HepG2 (cell line): ENCODE results near the gene NALCN. TPM values are rescaled to one million over a fixed set of nuclear protein-coding genes. Genes with fewer than 3 reads are reported as not detected.

Source experiments
- ATAC-seq: fragments of 200-7000 bp; cut with Tn5 transposase; 3 replicates; pipeline ENCODE4 v1.9.1; 2020; ENCODE audit warnings: mild to moderate bottlenecking, moderate library complexity
- BruUV-seq: library from RNA; stranded (reverse); fragments of 400-500 nt; replicated peaks from 2 replicates; lab custom pipeline; 2021; lab: Mats Ljungman, UMichigan
- CTCF ChIA-PET: fragments of 300-600 bp; formaldehyde crosslinking; extraction: SDS; loops from one replicate; lab custom pipeline; 2021; ENCODE audit warnings: low total read pairs, inconsistent platforms, low intra/inter-chr PET ratio; lab: Yijun Ruan, JAX
- POLR2A ChIA-PET: fragments of 350-600 bp; sonication (Branson Sonifier 250); formaldehyde crosslinking; loops from one replicate; lab custom pipeline; 2020; ENCODE audit warnings: antibody characterized with exemption, inconsistent platforms; lab: Yijun Ruan, JAX
- DNase-seq: peaks from one replicate; pipeline ENCODE4 v3.0.0-alpha.2; 2015; ENCODE audit warnings: low spot score
- FAIRE-seq: peaks from 3 replicates; lab custom pipeline; 2011; peaks lifted over from hg19 to GRCh38; lab: Jason Lieb, UNC
- H2AFZ ChIP-seq: one replicate; pipeline ENCODE4 v1.6.1; 2011; ENCODE audit warnings: low read length, inconsistent platforms
- H3K27ac ChIP-seq: fragments of 300-600 bp; 3 replicates; pipeline ENCODE4 v1.8.0; 2011; ENCODE audit warnings: mixed run types, mild to moderate bottlenecking, mixed read lengths, low read length, inconsistent platforms; ENCODE audit not compliant: insufficient read depth; ENCODE audit errors: extremely low read length
- H3K27me3 ChIP-seq, 2 experiments: fragments of 200-600 bp in 1 of 2; 2 replicates in 1 of 2; 3 replicates in 1 of 2; pipeline versions ENCODE4 v1.6.0 to v1.8.0; 2011; ENCODE audit warnings: low read length in 2 of 2, mild to moderate bottlenecking in 2 of 2, moderate library complexity in 2 of 2, inconsistent platforms in 1 of 2; ENCODE audit not compliant: insufficient read depth in 2 of 2, control insufficient read depth in 1 of 2
- H3K36me3 ChIP-seq, 2 experiments: fragments of 200-600 bp in 1 of 2; replicated peaks in 1 of 2; 2 replicates in 1 of 2; 3 replicates in 1 of 2; pipeline versions ENCODE4 v1.5.1 to v1.8.0; 2011; ENCODE audit warnings: low read length in 2 of 2, inconsistent platforms in 1 of 2; ENCODE audit not compliant: insufficient read depth in 2 of 2, control insufficient read depth in 1 of 2
- H3K4me1 ChIP-seq: 2 replicates; pipeline ENCODE4 v1.5.1; 2012; ENCODE audit warnings: low read length, inconsistent platforms; ENCODE audit not compliant: insufficient read depth
- H3K4me2 ChIP-seq: 2 replicates; pipeline ENCODE4 v1.6.0; 2011; ENCODE audit warnings: low read depth, low read length, inconsistent platforms
- H3K4me3 ChIP-seq, 3 experiments: fragments of 200-600 bp in 1 of 3; sonication (generic), shearing (Covaris generic) in 1 of 3; replicated peaks in 1 of 3; 2 replicates each; pipeline ENCODE4 v1.5.1; 2011 to 2016; ENCODE audit warnings: low read length in 3 of 3, inconsistent platforms in 2 of 3, low read depth in 2 of 3, mild to moderate bottlenecking in 2 of 3, control low read depth in 1 of 3, mixed read lengths in 1 of 3; ENCODE audit not compliant: insufficient read depth in 1 of 3
- H3K79me2 ChIP-seq: one replicate; pipeline ENCODE4 v1.6.1; 2011; ENCODE audit warnings: low read length, inconsistent platforms; ENCODE audit not compliant: insufficient read depth
- H3K9ac ChIP-seq: 2 replicates; pipeline ENCODE4 v1.6.0; 2011; ENCODE audit warnings: mild to moderate bottlenecking, low read depth, low read length, inconsistent platforms; ENCODE audit not compliant: insufficient read depth
- H3K9me3 ChIP-seq: 2 replicates; pipeline ENCODE4 v1.5.1; 2012; ENCODE audit warnings: mild to moderate bottlenecking, low read length
- H4K20me1 ChIP-seq: 2 replicates; pipeline ENCODE4 v1.6.0; 2011; ENCODE audit warnings: inconsistent platforms, mild to moderate bottlenecking, low read length, moderate library complexity; ENCODE audit not compliant: insufficient read depth
- CREBL2 ChIP-seq: sonication (generic); formaldehyde crosslinking; IDR thresholded peaks from 2 replicates; pipeline ENCODE4 v1.8.1; 2023; ENCODE audit warnings: missing genetic modification reagents, mild to moderate bottlenecking, borderline replicate concordance
- LBX2 ChIP-seq: sonication (generic); formaldehyde crosslinking; IDR thresholded peaks from 2 replicates; pipeline ENCODE4 v1.5.0; 2020; ENCODE audit warnings: missing genetic modification reagents, mild to moderate bottlenecking, borderline replicate concordance
- NFYC ChIP-seq: IDR thresholded peaks from 2 replicates; pipeline ENCODE4 v1.6.1; 2016; ENCODE audit warnings: missing genetic modification reagents, missing compliant biosample characterization
- NR0B2 ChIP-seq: sonication (generic); formaldehyde crosslinking; IDR thresholded peaks from 2 replicates; pipeline ENCODE4 v1.4.0; 2020; ENCODE audit warnings: mild to moderate bottlenecking, missing genetic modification reagents
- PLSCR1 ChIP-seq: sonication (generic); formaldehyde crosslinking; IDR thresholded peaks from 2 replicates; pipeline ENCODE4 v1.5.0; 2020; ENCODE audit warnings: missing genetic modification reagents, mild to moderate bottlenecking, borderline replicate concordance
- POLR2A ChIP-seq, 2 experiments: IDR thresholded peaks; 2 replicates each; pipeline ENCODE4 v1.6.1; 2011; ENCODE audit warnings: low read depth in 2 of 2, low read length in 2 of 2, mild to moderate bottlenecking in 1 of 2, moderate library complexity in 1 of 2; ENCODE audit not compliant: insufficient read depth in 1 of 2
- SIN3B ChIP-seq: fragments of 150-350 bp; IDR thresholded peaks from 2 replicates; pipeline ENCODE4 v1.6.1; 2014; ENCODE audit warnings: low read length
- ZHX1 ChIP-seq: sonication (generic); formaldehyde crosslinking; IDR thresholded peaks from 2 replicates; pipeline ENCODE4 v1.8.1; 2022; ENCODE audit warnings: low read depth, mild to moderate bottlenecking, missing genetic modification reagents
- ZMAT3 ChIP-seq: sonication (generic); formaldehyde crosslinking; conservative IDR thresholded peaks from 2 replicates; pipeline ENCODE4 v1.7.0; 2021; ENCODE audit warnings: missing genetic modification reagents
- ZNF136 ChIP-seq: sonication (generic); formaldehyde crosslinking; IDR thresholded peaks from 2 replicates; pipeline ENCODE4 v1.8.1; 2022; ENCODE audit warnings: low read depth, mild to moderate bottlenecking, moderate library complexity, missing genetic modification reagents
- ZNF20 ChIP-seq: sonication (generic); formaldehyde crosslinking; IDR thresholded peaks from 2 replicates; pipeline ENCODE4 v1.4.0; 2020; ENCODE audit warnings: mild to moderate bottlenecking, moderate library complexity, missing genetic modification reagents
- ZNF251 ChIP-seq: sonication (generic); formaldehyde crosslinking; IDR thresholded peaks from 2 replicates; pipeline ENCODE4 v1.9.0; 2021; ENCODE audit warnings: mild to moderate bottlenecking, missing genetic modification reagents
- ZNF260 ChIP-seq: sonication (generic); formaldehyde crosslinking; IDR thresholded peaks from 2 replicates; pipeline ENCODE4 v1.4.0; 2020; ENCODE audit warnings: missing genetic modification reagents, low read depth, mild to moderate bottlenecking, borderline replicate concordance
- ZNF362 ChIP-seq: sonication (generic); formaldehyde crosslinking; IDR thresholded peaks from 2 replicates; pipeline ENCODE4 v1.4.0; 2020; ENCODE audit warnings: missing genetic modification reagents, mild to moderate bottlenecking, borderline replicate concordance
- ZNF446 ChIP-seq: sonication (generic); formaldehyde crosslinking; IDR thresholded peaks from 2 replicates; pipeline ENCODE4 v1.5.0; 2020; ENCODE audit warnings: mild to moderate bottlenecking, missing genetic modification reagents
- ZNF550 ChIP-seq: sonication (generic); formaldehyde crosslinking; IDR thresholded peaks from 2 replicates; pipeline ENCODE4 v1.4.0; 2020; ENCODE audit warnings: mild to moderate bottlenecking, missing genetic modification reagents, borderline replicate concordance
- ZNF768 ChIP-seq: sonication (generic); formaldehyde crosslinking; IDR thresholded peaks from 2 replicates; pipeline ENCODE4 v1.4.0; 2020; ENCODE audit warnings: missing genetic modification reagents
- WGBS: methylation state at CpG from one replicate; pipeline ENCODE4 v1.1.6; 2017; ENCODE audit warnings: low lambda C conversion rate; 5-methylcytosine and 5-hydroxymethylcytosine counted together
- in situ Hi-C: cut with HindIII; loops from 2 replicates; pipeline ENCODE4 v1.10.0; 2017; ENCODE audit warnings: low pct_unique_long_range_greater_than_20kb; ENCODE audit not compliant: extremely low pct_ligation_motif_present
- intact Hi-C: fragments of 100-400 bp; cut with micrococcal nuclease; formaldehyde crosslinking; loops from one replicate; pipeline ENCODE4 v1.10.0; 2022; ENCODE audit not compliant: unreplicated experiment
- polyA plus RNA-seq, 8 experiments: library from polyadenylated mRNA; depleted of rRNA in 3 of 8; stranded (reverse) in 7 of 8; unstranded in 1 of 8; fragments of >200 nt; fragmentation: Illumina TruSeq in 4 of 8; extraction: Trizol in 4 of 8; gene quantifications; 2 replicates each; pipeline versions ENCODE4 v1.2.1 to v1.2.3, GENCODE V29; 2011 to 2016; ENCODE audit warnings: low read depth in 4 of 8, missing spikeins in 1 of 8, mixed read lengths in 1 of 8; ENCODE audit not compliant: insufficient read depth in 1 of 8
- total RNA-seq, 5 experiments: library from RNA; depleted of rRNA; stranded (reverse); fragments of >200 nt; fragmentation: Illumina TruSeq; extraction: Trizol; gene quantifications; 2 replicates each; pipeline ENCODE4 v1.2.3, GENCODE V29; 2016; ENCODE audit warnings: low read depth in 1 of 5

Gene NALCN
- total and polyA plus RNA-seq, 2 of the 13 experiments (the other 11 are each of a cell fraction or from before 2014, with no cell fraction given) = not detected

- FAIRE-seq (no peak), DNase-seq (no peak), ATAC-seq (no peak)
- Histone ChIP-seq H3K4me2 (no peak overlapping the region), H3K36me3 (no peaks in the 10 kb centered on the region), H3K27me3 (no peaks in the 10 kb centered on the region), H3K4me1 (no peaks in the 10 kb centered on the region), H3K79me2 (no peaks in the 10 kb centered on the region), H2AFZ (no peak overlapping the region), H3K4me3 (no peak overlapping the region), H3K9me3 (no peaks in the 10 kb centered on the region), H3K9ac (no peak overlapping the region), H3K27ac (no peak overlapping the region), H4K20me1 (no peaks in the 10 kb centered on the region)
- ChIA-PET CTCF (no interaction called here), POLR2A (no interaction called here)
- WGBS = 12% methylated on average over 5 of the region's 5 CpGs
- BruUV-seq = no TSS peak
- in situ Hi-C loops (no loop called here), intact Hi-C loops (no loop called here)
- TF ChIP-seq ZNF260 (CRISPR knock-in tag) (no peak), ZNF136 (CRISPR knock-in tag) (no peak), ZNF362 (CRISPR knock-in tag) (no peak), NR0B2 (CRISPR knock-in tag) (no peak), ZNF446 (CRISPR knock-in tag) (no peak), NFYC (CRISPR knock-in tag) (no peak), ZNF768 (CRISPR knock-in tag) (no peak), ZMAT3 (no peak), SIN3B (no peak), POLR2A (IDR thresholded peaks at IDR 0.05; ENCODE audit: insufficient read depth in 1 of 2, low read depth in 2 of 2, low read length in 2 of 2) (no peak), ZHX1 (no peak), LBX2 (CRISPR knock-in tag) (no peak), ZNF550 (CRISPR knock-in tag) (no peak), PLSCR1 (CRISPR knock-in tag) (no peak), CREBL2 (CRISPR knock-in tag) (no peak), ZNF20 (CRISPR knock-in tag) (no peak), ZNF251 (CRISPR knock-in tag) (no peak)
Observed at GRCh38 chr13:101332583-101332982, 83.7 kb downstream of the NALCN start.
